NCI-H510A treated with DMSO at 0.1 percent for 48 hours (cell line): ENCODE data around the gene HADHB.
"Not testable (repeated sequence)": the region's sequence is repeated elsewhere in the genome, so short reads cannot be mapped to it uniquely, and the experiment has no call there.

Source experiments
- DNase-seq: peaks from one replicate; lab custom pipeline; 2025; lab: John Stamatoyannopoulos, UW

The HADHB gene

DNA sequence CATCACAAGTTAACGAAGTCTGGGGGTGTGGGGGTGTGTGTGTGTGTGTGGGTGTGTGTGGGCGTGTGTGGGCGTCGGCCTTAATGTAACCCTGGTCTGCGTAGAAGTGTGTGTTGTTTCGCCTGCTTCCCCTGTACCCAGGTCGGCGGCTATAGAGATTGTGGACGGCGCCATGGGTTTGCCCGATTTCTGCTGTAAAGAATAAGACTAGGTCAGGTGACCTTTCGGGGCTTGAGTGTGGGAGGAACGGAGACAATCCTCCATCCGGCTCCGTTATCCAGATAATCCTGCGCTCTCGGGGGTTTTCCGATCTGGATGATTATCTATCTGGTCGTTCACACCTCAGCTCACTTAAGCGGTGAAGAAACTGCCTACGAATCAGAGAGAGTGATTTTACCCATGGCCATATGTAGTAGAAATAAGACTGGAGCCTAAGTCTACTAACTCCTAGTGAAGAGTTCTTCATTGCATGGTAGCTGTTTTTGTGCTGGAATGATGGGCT is 543 bp downstream of the HADHB start:
- DNase-seq, result peak; percentile 45

DNA sequence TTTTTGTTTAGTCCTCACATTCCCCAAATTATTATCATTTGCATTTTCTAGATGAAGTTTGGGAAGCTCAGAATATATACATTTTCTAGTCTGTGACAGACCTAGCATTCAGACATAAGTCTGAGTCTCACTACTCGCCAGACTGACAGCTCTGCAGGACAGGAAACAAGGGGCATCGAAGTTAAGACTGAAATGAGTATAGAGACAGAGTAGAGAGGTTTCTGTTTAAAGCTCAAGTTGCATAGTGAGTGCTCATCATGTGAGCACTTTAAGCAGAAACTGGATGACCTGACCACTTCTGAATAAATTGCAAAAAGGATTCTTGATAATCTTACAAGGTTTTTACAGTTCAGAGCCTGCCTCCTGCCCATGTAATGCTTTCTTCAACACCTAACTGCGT is 1.1 kb downstream of the HADHB start:
- DNase-seq, result no peak

DNA sequence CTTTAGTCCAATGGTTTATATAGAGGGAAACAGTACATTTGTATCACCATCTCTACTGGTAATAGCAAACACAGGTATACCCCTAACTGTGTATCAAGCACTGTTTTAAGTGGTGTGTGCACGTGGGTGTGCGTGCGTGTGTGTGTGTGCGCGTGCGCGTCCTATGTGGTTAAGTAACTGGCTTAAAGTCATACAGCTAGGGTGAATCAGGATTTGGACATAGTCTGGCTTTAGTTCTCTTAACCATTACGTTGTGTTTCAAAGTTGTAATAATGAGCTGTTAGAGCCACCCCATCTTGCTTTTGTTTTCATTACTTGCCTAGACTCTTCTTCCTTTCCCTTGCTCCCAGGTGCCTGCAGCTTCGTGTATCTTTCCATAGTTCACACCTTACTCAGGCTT is 2.1 kb downstream of the HADHB start:
- DNase-seq, result no peak

DNA sequence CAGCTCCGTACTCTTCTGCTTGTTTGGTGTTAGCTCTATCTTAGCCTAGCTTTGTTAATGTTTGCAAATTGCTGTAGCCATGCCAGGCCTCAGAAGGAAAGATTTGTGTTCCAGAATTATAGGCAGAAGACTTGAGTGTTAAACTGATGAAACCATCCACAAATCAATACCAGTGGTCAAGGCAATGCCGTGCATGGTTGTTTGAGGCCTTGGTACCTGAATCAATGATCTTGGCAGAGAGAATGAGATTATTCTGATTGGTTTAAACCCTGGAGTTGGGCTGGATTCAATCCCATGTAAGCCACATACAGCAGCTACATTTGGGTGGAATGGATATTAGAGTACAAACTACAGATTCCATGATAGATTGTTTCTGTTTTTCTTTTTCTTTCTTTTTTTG is 4.9 kb downstream of the HADHB start:
- DNase-seq, result no peak

DNA sequence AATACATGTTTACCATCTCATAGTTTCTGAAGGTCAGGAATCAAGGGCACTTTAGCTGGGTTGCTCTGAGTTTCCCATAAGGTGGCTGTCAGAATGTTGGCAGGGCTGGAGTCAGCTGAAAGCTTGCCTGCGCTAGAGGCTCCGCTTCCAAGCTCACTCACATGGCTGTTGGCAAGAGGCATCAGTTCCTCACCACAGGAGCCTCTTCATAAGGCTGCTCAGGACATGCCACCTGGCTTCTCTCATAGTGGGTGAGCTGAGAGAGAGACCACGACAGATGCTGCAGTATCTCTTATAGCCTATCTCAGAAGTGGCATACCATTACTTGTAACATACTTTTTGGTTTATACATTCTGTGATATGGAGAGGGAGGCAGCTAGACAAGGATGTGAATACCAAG is 7.2 kb downstream of the HADHB start:
- no peak for DNase-seq

DNA sequence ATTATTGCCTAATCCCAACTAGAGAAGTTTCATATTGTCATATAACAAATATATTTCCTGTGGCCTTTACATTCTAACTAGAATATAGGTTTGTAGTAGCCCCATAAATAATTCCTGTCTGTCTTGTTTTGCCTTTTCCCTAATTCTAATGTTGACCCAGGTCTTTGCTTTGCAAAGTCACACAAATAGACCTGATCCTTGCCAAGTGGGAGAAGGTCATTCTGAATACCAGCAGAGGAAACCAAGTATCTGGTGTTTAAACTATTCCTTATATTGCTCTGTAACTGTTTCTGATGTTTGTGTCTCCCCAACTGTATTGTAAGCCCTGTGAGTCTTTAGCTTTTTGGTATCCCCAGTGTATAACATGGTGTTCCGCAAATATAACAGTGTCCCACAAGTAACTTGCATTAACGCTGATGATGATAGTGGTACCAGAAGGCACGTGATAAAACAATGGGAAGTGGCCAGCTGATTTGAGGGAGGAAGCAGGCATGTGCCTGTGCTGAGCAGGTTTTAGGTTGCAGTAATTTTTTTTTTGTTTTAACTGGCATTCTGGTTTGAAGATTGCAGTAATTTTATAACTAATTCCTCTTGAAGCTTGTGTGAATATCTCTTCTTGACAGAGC is 11.1 kb downstream of the HADHB start:
- no peak for DNase-seq

DNA sequence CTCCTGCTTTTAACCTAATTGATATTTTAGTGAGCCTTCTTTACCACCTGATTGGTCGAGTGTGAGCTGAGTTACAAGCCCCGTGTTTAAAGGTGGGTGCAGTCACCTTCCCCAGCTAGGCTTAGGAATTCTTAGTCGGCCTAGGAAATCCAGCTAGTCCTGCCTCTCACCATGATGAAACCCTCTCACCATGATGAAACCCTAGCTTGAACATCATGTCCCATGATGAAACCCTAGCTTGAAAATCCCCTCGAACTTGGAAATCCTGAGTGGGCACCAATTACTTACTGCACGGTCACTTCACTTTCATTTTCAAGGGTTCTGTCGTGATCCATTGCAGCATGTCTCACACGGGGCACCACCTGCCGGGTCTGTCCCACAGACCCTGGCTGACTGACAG is 14.1 kb downstream of the HADHB start:
- not testable (repeated sequence) for DNase-seq

DNA sequence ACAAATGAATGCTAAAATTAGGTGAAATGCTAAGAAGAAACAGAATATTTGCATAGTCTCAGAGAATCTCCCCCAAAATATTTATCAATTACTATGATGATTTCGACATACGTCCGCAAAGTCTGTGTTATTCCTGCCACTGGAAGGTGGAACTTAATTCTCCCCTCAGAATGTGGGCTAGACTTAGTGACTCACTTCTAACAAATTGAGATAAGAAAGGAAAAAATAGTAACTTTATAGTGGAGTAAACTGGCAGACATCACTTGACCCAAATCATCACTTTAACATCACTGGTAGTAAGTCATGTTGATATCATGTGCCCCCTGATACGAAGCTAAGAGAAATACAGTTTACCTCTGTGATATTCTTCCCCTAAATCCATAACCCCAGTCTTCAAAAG is 23.5 kb downstream of the HADHB start:
- DNase-seq, result no peak

DNA sequence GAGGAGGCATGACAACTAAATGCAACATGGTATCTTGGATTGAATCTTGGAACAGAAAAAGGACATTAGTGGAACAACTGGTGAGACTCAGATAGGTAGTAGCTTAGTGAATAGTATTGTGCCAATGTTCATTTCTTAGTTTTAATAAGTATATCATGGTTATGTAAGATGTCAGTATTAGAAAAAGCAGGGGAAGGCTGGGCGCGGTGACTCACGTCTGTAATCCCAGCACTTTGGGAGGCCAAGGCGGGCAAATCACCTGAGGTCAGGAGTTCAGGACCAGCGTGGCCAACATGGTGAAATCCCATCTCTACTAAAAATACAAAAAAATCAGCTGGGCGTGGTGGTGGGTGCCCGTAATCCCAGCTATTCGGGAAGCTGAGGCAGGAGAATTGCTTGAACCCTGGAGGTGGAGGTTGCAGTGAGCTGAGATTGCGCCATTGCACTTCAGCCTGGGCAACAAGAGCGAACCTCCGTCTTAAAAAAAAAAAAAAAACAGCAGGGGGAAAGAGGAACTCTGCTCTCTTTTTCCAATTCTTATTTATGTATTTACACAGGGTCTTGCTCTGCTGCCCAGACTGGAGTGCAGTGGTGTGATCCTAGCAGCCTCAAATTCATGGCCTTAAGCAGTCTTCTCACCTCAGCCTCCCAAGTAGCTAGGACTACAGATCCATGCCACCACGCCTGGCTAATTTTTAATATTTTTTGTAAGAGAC is 24.1 kb downstream of the HADHB start:
- not testable (repeated sequence) for DNase-seq

DNA sequence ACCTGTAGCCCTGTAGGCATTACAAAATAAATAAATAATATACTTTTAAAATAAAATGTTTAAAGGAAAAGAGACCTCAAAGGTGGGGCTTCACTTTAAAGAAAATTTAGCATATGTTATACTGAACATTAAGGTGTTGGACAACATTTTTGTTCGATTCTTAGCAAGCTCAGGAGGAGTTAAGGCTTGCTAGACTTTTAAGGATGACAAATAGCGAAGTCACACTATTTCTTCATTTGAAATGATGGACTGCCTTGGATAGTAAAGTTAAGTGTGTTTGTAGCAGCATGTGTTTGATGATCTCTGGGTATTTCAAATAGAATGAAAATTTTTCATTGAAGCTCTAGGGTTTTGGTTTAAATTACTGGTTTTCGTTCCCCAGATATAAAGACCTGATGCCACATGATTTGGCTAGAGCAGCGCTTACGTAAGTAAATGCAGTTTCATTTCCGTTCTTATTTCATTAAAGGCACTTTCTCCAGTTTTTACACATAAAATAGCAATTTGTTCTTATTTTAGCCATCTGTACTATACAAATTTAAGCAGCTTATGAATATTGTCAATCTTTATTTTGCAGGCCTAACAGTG is 24.9 kb downstream of the HADHB start:
- DNase-seq, result no peak

DNA sequence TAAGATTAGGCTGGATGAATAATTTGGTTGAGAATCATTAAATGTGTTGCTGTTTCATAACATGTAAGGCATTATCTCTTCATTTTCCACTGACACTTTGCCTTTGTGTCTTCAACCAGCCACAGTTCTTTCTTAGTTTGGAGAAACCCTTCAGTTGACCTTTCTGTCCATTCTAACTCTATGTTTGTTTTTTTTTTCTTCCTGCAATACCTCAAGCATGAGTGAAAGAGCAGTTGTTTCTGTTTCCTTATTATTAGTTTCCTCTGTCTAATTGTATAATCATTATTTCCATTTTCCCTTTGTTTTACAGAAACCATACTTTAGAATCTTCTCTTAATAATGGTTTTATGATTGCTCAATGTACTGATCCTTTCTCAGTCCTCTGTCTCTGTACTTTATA is 25.6 kb downstream of the HADHB start:
- no peak for DNase-seq

DNA sequence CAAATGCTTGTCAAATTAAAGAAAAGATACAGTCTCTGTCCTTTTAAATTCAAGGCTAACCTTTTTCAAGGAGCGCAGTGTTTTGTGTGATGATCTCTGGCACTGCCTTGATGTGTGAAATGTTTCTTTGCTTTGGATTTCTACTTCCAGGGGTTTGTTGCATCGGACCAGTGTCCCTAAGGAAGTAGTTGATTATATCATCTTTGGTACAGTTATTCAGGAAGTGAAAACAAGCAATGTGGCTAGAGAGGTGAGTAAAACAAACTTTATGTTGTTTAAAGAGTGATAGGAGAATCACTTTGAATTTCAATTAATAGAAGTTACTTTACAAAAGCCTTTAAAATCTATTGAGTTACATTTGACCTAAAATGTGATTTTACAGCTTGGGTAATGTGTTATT is 28.8 kb downstream of the HADHB start:
- DNase-seq, result no peak

DNA sequence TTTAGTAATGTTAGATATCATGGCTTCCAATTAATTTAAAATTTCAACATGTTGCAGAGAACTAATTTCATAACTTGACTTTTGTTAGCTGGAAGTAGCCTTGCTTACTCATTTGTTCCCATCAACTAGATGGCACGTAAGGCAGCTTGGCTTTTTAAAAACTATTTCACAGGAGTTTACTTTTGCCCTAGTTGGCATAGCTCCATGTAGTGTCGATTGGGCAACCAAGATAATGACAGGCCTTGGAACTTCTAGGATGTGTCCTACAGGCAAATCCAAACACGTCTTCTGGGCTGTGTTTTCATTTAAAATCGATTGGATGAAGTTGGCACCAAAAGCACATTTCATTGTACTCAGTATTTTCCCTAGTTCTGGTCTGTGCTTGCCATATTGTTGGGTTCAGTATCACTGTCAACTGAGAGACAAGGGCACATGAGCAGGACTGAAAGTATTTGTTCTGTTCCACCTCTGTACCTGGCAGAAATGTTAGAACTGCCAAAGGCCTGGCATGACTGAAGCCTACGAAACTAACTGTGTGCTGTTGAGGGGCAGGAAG is 29.4 kb downstream of the HADHB start:
- DNase-seq, result no peak

DNA sequence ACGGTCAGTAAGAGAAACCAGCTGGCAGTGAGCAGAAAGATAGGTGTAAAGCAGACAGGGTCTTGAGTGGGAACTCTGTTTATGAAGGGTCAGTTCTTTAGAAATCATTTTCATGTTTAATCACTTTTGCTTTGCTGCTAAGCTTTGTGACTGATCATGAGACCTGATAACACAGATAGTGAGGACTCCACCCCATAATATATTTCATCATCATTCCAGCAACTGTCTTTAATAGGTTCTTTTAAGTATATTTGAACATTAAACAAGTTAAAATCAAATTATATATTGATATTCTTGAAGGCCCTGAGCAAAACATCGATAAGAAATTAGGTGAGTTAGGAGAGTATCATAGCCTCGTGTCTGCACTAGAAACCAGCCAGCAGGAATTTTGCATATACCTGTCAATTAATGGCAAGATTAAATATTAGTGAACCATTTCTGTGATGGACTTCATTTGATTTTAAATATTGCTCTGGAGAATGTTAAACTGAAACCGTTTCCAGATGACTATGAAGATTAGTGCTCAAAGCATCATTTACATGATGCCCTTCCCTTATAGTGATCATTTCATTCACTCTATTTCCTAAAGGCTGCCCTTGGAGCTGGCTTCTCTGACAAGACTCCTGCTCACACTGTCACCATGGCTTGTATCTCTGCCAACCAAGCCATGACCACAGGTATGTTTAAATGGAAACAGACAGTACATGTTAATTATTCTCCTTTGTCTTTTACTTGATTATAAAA is 31.9 kb downstream of the HADHB start:
- no peak for DNase-seq

DNA sequence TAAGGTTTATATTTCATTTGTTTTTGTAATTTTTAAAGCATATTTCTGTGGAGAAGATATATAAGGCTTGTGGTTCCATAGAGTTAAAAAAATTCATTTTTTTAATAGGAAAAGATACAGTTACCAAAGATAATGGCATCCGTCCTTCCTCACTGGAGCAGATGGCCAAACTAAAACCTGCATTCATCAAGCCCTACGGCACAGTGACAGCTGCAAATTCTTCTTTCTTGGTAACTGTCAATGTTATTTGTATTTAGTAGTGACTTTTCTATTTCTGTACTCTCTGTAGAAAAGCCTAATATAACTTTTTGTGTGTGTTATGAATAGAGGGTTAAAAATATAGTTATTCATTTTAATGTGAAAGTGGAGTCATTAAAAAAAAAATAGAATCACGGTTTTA is 35.1 kb downstream of the HADHB start:
- no peak for DNase-seq

DNA sequence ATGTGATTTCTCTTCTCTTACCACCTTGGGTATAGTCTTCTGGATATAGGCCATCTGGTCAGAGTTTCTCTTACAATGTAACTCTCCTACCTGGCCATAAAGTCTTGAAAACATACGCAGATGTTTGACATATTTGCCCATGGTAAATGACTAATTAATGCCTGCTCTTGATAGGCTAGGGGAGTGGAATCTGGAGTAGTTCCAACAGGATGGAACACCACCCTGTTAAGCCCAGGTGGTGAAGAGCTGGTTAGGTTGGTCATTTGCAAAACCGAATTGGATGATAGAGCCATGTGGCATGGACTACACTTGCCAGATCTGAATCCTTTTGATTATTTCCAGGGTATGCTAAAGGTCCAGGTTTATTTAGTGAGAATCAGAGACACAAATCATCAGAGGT is 36.5 kb downstream of the HADHB start:
- DNase-seq, result no peak

DNA sequence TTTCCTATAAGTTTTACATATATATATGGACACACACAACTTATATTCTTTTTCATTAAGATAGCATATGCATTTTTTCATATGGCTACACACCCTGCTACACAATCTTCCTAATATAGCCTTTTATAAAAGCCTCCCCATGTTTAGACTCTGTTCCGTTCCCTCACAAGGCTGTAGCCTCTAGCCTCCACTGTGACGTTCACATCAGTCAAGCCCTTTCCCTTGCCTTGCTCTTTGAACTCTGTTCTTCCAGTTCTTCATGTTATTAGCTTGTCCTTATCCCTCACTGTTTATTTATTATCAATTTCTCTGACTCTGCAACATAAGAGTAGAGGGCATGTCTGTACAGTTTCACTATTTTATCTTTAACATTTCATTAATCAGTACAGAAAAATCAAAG is 38.9 kb downstream of the HADHB start:
- DNase-seq, result no peak

DNA sequence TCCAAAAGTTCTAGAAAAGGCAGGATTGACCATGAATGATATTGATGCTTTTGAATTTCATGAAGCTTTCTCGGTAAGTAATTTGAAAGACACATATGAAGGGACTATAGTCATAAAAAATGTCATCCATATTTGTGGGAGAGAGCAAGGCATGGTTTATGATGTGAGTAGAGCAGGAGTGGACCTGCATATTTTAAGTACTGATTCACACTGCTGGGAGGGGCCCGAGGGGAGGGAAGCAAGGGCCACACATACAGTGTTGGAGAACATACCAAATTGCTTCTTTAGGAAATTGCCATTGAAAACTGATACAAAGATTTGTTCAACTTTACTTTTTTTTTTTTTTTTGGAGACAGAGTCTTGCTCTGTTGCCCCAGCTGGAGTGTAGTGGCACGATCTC is 39.4 kb downstream of the HADHB start:
- DNase-seq, result no peak

DNA sequence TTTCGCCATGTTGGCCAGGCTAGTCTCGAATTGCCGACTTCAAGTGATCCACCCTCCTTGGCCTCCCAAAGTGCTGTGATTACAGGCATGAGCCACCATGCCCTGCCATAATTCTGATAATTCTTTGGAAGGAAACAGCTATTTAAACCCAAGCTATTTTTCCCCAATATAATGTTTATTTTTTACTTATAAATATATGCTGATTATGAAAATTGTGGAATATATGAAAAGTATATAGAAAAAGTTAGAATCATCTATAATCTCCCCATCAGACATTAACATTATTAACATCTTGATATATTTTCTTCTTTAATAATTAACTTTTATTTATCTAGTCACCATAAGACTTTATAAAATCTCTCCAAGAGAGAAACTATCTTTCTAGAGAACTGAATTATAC is 41.2 kb downstream of the HADHB start:
- DNase-seq, result no peak

DNA sequence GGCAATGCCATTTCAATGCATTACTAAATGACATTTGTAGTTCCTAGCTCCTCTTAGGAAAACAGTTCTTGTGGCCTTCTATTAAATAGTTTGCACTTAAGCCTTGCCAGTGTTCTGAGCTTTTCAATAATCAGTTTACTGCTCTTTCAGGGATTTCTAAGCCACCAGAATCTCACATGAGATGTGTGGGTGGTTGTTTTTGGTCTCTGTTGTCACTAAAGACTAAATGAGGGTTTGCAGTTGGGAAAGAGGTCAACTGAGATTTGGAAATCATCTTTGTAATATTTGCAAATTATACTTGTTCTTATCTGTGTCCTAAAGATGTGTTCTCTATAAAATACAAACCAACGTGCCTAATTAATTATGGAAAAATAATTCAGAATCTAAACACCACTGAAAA is 45.3 kb downstream of the HADHB start:
- DNase-seq, result no peak

DNA sequence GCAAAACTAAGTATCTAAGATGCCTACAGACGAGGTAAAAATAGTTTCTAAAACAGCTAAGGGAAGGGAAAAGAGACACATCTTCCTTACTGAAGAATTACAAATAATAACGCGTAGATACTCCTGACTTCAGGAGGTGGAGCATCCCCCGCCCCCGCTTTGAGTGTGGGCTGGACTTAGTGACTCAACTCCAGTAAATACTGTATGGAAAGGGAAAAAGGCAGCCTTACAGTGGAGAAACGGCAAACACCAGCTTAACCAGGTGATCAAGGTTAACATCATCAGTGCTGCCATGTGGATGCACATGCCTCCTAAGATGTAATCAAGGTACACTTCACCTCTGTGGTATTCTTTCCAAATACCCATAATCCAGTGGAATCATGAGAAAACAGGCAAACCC is 47.9 kb downstream of the HADHB start:
- DNase-seq, result no peak

DNA sequence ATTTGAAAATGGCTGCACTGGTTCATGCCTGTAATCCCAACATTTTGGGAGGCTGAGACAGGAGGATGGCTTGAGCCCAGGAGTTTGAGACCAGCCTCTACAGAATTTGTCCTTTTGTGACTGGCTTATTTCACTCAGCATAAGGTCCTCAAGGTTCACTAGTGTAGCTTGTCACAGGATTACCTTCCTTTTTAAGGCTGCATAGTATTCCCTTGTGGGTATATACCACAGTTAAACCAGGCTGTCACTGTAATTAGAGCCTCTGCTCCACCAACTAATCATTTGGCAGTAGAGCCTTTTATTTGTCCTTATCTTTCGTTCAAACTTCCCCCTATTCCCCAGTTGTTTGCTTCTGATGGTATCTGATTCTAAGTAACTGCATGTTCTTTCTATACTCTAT is 50.8 kb downstream of the HADHB start:
- no peak for DNase-seq

DNA sequence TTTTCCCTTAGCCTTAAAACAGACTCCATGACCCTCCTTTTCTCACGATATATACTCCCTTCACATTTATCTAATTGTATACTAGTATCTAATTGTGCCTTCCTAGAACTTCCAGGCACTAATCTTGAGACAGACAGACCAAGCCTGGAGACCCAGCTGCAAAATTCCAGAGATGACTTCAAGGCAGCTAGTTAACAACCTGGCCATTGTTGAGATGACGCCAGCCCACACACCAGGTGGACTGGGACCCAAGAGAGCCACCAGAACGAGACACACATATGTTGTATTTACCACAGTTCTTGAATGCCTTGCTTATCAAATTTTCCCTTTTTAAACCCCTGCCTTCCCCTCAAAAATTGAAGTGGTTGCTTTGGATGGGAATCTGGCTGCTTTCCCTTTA is 52.3 kb downstream of the HADHB start:
- no peak for DNase-seq
